HUES6 (cell line): ENCODE measurements around the gene NCOA1.
"Not testable (repeated sequence)": the region's sequence is repeated elsewhere in the genome, so short reads cannot be mapped to it uniquely, and the experiment has no call there.

ENCODE experiments used
- H3K27ac ChIP-seq: 2 replicates; pipeline ENCODE4 v1.7.0; 2013; ENCODE audit warnings: low read depth, mild to moderate bottlenecking, low read length, inconsistent platforms
- H3K27me3 ChIP-seq: 2 replicates; pipeline ENCODE4 v1.6.1; 2013; ENCODE audit warnings: low read length; ENCODE audit not compliant: control insufficient read depth, insufficient read depth
- H3K36me3 ChIP-seq: 2 replicates; pipeline ENCODE4 v1.6.1; 2013; ENCODE audit warnings: low read length; ENCODE audit not compliant: control insufficient read depth, insufficient read depth
- H3K4me1 ChIP-seq: 2 replicates; pipeline ENCODE4 v1.6.1; 2013; ENCODE audit warnings: low read length; ENCODE audit not compliant: control insufficient read depth, insufficient read depth
- H3K4me3 ChIP-seq: 2 replicates; pipeline ENCODE4 v1.5.1; 2013; ENCODE audit warnings: low read depth, low read length
- H3K9ac ChIP-seq: one replicate; pipeline ENCODE4 v1.6.1; 2013; ENCODE audit warnings: mild to moderate bottlenecking, low read length
- H3K9me3 ChIP-seq: 2 replicates; pipeline ENCODE4 v1.6.1; 2013; ENCODE audit warnings: low read depth, low read length; ENCODE audit not compliant: control insufficient read depth, insufficient read depth

The NCOA1 gene

DNA sequence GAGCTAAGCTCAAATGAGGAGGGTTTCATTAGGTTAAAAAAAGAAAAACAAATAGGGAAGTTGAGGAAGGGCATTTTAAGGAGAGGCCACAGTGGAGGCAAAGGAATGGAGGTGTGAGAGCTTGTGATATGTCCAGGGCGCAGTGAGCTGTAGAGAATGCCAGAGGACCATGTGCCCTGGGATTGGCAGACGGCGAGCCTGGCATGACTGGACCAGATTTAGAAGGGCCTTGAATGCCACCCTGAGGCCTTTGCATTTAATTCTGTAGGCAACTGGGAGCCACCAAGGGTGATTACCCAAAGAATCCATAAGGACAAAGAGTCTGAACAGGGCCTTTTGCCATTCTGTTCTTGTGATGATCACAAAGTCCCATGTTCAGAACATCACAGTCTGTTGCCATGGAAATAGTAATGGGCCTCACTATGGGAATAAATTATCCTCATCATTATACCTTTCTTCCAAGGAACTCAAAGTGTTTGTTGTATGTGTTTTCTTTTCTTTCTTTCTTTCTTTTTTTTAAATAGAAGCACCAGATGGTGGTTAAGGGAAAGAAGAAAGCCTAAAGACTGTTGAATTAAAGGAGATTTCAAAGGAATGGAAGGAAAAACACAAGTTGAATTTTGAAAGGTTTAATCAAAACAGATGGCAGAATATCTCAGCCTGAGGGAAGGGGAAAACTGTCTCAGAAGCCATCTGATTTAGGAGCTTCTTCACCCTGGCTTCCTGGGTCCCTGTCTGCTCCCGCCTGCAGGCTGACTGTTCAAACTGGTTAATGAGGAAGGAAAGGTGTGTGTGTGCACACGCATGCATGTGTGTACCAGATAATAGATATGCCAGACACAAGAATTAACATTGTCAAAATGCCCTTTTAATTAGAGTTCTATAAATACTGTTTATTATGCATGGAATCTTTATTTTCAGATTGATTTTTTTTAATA, 31.6 kb upstream of the NCOA1 start:
- no peaks in the 10 kb centered on the region for H3K36me3 ChIP-seq
- H3K9me3 ChIP-seq: no peaks in the 10 kb centered on the region
- peaks cover 25% of the 10 kb centered on the region; the same call in 1 of the 2 replicates for H3K27me3 ChIP-seq
- no peak overlapping the region for H3K4me3 ChIP-seq
- H3K27ac ChIP-seq: no peak overlapping the region
- no peak overlapping the region for H3K9ac ChIP-seq
- H3K4me1 ChIP-seq: peaks cover 7% of the 10 kb centered on the region; the same call in 1 of the 2 replicates

DNA sequence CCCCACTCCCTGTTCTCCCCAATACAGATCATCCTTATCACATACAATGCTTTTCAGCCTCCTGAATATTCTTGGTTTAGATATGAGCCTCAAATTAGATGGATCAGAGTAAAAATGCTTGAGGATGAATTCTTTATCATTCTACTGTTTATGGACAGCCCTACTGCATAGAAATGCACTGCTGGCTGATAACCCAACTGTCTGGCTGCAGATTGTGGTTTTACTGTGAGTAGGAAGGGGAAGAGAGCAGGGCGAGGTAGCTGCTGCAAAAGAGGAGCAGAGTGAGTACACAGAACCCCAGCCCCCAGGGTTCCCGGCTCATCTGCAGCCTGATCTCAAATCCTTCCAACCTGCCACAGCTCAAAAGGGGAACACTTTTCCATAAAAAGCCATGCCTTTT, 29.4 kb upstream of the NCOA1 start:
- H3K4me3 ChIP-seq: no peak overlapping the region
- no peak overlapping the region for H3K9ac ChIP-seq
- no peaks in the 10 kb centered on the region for H3K9me3 ChIP-seq
- no peak overlapping the region for H3K27ac ChIP-seq
- H3K4me1 ChIP-seq: peaks cover 9% of the 10 kb centered on the region
- peaks cover 18% of the 10 kb centered on the region; the same call in 1 of the 2 replicates for H3K27me3 ChIP-seq
- no peaks in the 10 kb centered on the region for H3K36me3 ChIP-seq

DNA sequence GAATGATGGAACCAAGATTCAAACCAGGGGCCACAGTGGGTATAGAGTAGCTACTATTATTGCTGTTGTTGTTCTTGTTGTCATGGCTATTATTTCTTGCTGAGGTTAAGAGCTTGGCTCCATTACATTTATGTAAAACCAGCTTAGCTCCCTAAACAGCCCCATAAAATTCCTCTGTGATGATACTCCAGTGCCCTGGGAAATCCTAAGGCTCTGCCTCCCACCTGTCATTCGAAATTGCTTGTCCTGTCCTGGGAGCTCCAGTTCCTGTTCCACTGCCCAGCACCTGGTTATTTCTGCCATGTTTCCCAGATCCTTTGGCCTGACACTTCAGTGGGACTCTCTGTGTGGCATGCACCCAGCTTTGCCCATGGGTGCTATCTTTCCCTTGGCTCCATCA, 27.8 kb upstream of the NCOA1 start:
- H3K27ac ChIP-seq: no peak overlapping the region
- no peaks in the 10 kb centered on the region for H3K9me3 ChIP-seq
- no peak overlapping the region for H3K4me3 ChIP-seq
- peaks cover 11% of the 10 kb centered on the region for H3K4me1 ChIP-seq
- H3K36me3 ChIP-seq: no peaks in the 10 kb centered on the region
- H3K9ac ChIP-seq: no peak overlapping the region
- peaks cover 13% of the 10 kb centered on the region; the same call in 1 of the 2 replicates for H3K27me3 ChIP-seq

DNA sequence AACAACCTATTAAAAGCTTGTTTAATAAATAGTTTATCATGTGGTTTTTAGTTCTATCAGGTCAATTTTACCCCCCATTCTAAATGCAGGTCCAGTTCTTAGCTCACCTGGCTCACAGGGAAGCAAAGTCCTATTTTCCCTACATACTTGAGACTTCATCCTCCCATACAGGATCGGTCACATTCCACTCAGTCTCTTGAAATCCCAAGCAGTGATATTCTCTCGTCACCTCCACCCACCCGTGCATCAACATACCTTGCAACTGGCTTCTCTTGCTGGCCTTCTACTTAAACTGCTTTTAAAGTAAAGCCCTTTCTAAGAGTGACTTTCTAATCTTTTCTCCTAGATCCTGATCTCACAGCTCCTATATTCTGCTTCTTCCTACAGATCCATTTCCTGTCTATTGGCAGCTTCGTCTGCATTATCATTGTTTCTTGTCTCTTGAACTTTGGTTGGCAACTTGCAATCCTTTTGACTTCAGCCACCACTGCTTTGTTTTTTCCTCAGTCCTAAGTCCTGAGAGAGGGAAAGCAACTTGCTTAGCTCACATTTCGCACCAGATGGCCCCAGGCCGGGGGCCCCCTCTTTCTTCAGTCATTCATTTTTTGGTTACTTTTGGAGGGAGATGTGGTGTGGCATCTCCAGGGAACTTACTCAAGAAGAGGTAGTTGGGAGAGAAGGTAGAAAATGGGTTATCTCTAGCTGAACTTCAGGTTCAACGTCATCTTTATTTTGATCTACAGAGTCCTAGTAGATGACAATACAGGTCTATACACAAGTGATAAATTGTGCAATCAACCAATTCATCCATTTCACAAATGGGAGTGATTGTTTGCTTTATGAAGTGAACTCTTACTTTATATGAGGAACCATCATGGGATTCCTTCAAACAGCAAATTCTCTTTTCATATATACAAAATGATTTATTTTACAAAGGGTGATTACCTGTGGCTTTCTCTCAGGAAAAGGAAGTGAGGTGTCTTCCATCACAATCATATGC, 23.9 kb upstream of the NCOA1 start:
- Histone ChIP-seq H3K4me3 (no peak overlapping the region), H3K27me3 (no peaks in the 10 kb centered on the region), H3K9me3 (no peaks in the 10 kb centered on the region), H3K9ac (no peak overlapping the region), H3K4me1 (peaks cover 11% of the 10 kb centered on the region), H3K36me3 (no peaks in the 10 kb centered on the region), H3K27ac (no peak overlapping the region)

DNA sequence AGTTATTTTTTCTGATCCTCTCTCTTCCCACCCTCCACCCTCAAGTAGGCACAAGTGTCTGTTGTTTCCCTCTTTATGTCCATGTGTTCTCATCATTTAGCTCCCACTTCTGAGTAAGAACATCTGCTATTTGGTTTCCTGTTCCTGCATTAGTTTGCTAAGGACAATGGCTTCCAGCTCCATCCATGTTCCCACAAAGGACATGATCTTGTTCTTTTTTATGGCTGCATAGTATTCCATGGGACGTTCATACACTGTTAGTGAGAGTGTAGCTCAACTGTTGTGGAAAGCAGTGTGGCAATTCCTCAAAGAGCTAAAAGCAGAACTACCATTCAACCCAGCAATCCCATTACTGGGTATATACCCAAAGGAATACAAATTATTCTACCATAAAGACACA, 22.6 kb upstream of the NCOA1 start:
- H3K36me3 ChIP-seq, H3K9me3 ChIP-seq, H3K27me3 ChIP-seq, H3K9ac ChIP-seq, H3K27ac ChIP-seq, H3K4me3 ChIP-seq: not testable (repeated sequence)
- peaks cover 11% of the 10 kb centered on the region for H3K4me1 ChIP-seq

DNA sequence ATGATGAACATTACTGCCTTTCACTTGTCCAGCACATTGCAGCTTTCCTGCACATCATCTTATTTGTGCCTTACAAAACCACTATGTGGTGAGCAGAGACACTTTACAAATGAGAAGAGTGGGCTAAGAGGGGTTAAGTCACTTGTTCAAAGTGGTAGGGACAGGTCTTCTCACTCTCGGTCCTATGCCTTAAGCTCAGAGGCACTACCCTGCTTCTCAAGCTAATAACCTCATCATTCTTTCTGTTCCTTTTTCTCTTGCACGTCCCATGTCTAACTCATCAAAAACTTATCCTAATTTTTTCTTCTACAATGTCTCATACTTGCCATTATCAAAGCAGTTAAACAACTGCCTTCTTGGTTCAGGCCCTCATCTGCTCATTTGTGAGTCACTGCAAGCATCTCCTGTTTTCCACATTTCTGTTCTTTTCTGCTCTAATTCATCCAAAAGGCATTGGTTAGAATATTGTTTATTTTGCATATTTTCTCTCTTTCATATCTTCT, 21.9 kb upstream of the NCOA1 start:
- Histone ChIP-seq H3K9ac (no peak overlapping the region), H3K27me3 (no peaks in the 10 kb centered on the region), H3K9me3 (no peaks in the 10 kb centered on the region), H3K4me3 (no peak overlapping the region), H3K36me3 (no peaks in the 10 kb centered on the region), H3K27ac (no peak overlapping the region), H3K4me1 (peaks cover 11% of the 10 kb centered on the region)

DNA sequence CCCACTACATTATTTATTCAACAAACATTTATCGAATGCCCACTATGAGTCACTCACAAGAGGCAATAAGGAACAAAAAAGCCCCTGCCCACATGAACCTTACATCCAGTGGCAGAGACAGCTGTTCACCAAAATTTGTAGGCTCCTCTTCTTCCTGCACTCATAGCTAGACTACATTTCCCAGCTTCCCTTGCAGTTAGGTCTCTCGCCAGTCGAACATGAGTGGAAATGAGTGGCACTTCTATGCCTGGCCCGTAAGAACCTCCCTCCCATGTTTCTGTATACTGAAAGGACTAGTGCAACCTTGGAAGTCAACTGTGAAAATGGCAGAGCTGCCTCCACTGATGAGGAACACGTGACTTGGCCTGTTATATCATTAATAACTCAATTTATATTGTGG, 19.4 kb upstream of the NCOA1 start:
- Histone ChIP-seq H3K27ac (no peak overlapping the region), H3K9ac (no peak overlapping the region), H3K4me1 (peaks cover 9% of the 10 kb centered on the region), H3K9me3 (no peaks in the 10 kb centered on the region), H3K4me3 (no peak overlapping the region), H3K36me3 (no peaks in the 10 kb centered on the region), H3K27me3 (no peaks in the 10 kb centered on the region)

DNA sequence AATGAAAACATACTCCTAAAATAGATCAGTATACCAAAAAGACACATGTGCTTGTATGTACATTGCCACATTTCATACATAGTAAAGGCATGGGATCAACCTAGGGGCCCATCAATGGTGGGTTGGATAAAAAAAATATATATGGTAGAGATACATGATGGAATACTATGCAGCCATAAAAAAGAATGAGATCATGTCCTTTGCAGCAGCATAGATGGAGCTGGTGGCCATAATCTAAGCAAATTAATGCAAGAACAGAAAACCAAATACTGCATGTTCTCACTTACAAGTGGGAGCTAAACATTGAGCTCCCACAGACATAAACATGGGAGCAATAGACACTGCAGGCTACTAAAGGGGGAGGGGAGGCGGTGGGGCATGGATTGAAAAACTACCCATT, 18.6 kb upstream of the NCOA1 start:
- H3K4me3 ChIP-seq: no peak overlapping the region
- no peak overlapping the region for H3K9ac ChIP-seq
- peaks cover 2% of the 10 kb centered on the region; the same call in 1 of the 2 replicates for H3K4me1 ChIP-seq
- H3K27ac ChIP-seq: no peak overlapping the region
- H3K9me3 ChIP-seq: no peaks in the 10 kb centered on the region
- no peaks in the 10 kb centered on the region for H3K27me3 ChIP-seq
- H3K36me3 ChIP-seq: no peaks in the 10 kb centered on the region

DNA sequence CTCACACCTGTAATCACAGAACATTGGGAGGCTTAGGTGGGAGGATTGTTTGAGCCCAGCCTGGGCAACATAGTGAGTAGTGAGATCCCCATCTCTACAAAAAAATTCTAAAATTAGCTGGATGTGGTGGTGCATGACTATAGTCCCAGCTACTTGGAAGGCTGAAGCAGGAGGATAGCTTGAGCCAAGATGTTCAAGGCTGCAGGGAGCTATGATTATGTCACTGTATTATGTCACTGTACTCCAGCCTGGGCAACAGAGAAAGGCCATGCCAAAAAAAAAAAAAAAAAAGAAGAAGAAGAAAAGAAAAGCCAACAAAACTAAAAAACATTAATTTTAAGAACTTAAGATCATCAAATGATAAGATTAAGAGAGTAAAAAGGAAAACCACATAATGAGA, 17.4 kb upstream of the NCOA1 start:
- no peak overlapping the region for H3K27ac ChIP-seq
- no peaks in the 10 kb centered on the region for H3K4me1 ChIP-seq
- no peaks in the 10 kb centered on the region for H3K36me3 ChIP-seq
- no peaks in the 10 kb centered on the region for H3K27me3 ChIP-seq
- H3K4me3 ChIP-seq: no peak overlapping the region
- no peak overlapping the region for H3K9ac ChIP-seq
- H3K9me3 ChIP-seq: no peaks in the 10 kb centered on the region

DNA sequence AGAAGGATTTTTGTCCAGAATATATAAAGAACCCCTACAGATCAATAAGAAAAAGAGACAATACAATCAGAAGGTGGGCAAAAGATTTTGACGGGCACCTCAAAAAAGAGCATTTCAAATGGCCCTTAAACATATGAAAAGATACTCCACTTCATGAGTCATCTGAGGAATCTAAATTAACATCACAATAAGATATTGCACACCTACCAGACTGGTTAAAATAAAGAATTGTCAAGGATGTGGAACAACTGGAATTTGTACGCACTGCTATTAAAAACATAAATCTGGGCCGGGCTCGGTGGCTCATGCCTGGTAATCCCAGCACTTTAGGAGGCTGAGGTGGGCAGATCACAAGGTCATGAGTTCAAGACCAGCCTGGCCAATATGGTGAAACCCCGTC, 17.0 kb upstream of the NCOA1 start:
- H3K36me3 ChIP-seq: no peaks in the 10 kb centered on the region
- H3K27me3 ChIP-seq: no peaks in the 10 kb centered on the region
- H3K4me3 ChIP-seq: no peak overlapping the region
- no peak overlapping the region for H3K9ac ChIP-seq
- H3K27ac ChIP-seq: no peak overlapping the region
- no peaks in the 10 kb centered on the region for H3K9me3 ChIP-seq
- no peaks in the 10 kb centered on the region for H3K4me1 ChIP-seq
